Neural cell (in vitro differentiated cells): ENCODE data around the gene KDM1A.

Experiments used
- CTCF ChIP-seq: fragments of 450-650 bp; IDR thresholded peaks from 2 replicates; pipeline ENCODE4 v1.5.1; 2014; ENCODE audit warnings: antibody characterized with exemption, mild to moderate bottlenecking, moderate library complexity; ENCODE audit not compliant: poor library complexity, severe bottlenecking
- EP300 ChIP-seq: fragments of 450-650 bp; conservative IDR thresholded peaks from 2 replicates; pipeline ENCODE4 v1.6.1; 2014; ENCODE audit warnings: antibody characterized with exemption, mild to moderate bottlenecking, moderate library complexity; ENCODE audit not compliant: poor library complexity, severe bottlenecking
- EZH2 ChIP-seq: fragments of 200-600, 300-800 bp; shearing (Covaris generic), sonication (generic); IDR thresholded peaks from 2 replicates; pipeline ENCODE4 v1.6.1; 2014; ENCODE audit warnings: antibody characterized with exemption, low read length, borderline replicate concordance, mild to moderate bottlenecking; ENCODE audit not compliant: insufficient read depth, poor library complexity, severe bottlenecking
- POLR2AphosphoS5 ChIP-seq: IDR thresholded peaks from 2 replicates; pipeline ENCODE4 v1.6.1; 2012
- RAD21 ChIP-seq: fragments of 450-650 bp; conservative IDR thresholded peaks from 2 replicates; pipeline ENCODE4 v1.6.1; 2014; ENCODE audit warnings: antibody characterized with exemption, mild to moderate bottlenecking, moderate library complexity
- REST ChIP-seq: IDR thresholded peaks from 2 replicates; pipeline ENCODE4 v1.6.1; 2012; ENCODE audit warnings: borderline replicate concordance
- SMC3 ChIP-seq: fragments of 450-650 bp; conservative IDR thresholded peaks from 2 replicates; pipeline ENCODE4 v1.6.1; 2014; ENCODE audit warnings: antibody characterized with exemption, mild to moderate bottlenecking, moderate library complexity; ENCODE audit not compliant: poor library complexity
- TAF1 ChIP-seq: IDR thresholded peaks from 2 replicates; pipeline ENCODE4 v1.6.1; 2012; ENCODE audit warnings: low read depth

GRCh38 chr1:23125489-23125888, 106.2 kb downstream of the KDM1A start:
- TF ChIP-seq CTCF (no peak), RAD21 (no peak), POLR2AphosphoS5 (no peak), SMC3 (no peak), EZH2 (no peak), EP300 (no peak), REST (no peak), TAF1 (no peak)
